DOHH2 (cell line): Measurements from ENCODE around the gene CTBP1.

Experiments
- EZH2phosphoT487 ChIP-seq: fragments of 200-600 bp; sonication (generic); IDR thresholded peaks from 2 replicates; pipeline ENCODE4 v1.6.1; 2017; ENCODE audit warnings: borderline replicate concordance, mild to moderate bottlenecking, antibody characterized with exemption, low read length, moderate library complexity, mixed read lengths
- TF ChIP-seq, protein P1 (sequence below): fragments of 200-600 bp; sonication (generic); IDR thresholded peaks from one replicate; pipeline ENCODE4 v1.5.1; 2014; ENCODE audit warnings: antibody characterized with exemption, mild to moderate bottlenecking, low read depth, low read length; ENCODE audit not compliant: poor library complexity, severe bottlenecking

GRCh38 chr4:1277667-1278665 lies 29.0 kb upstream of the CTBP1 start:
- TF ChIP-seq, protein P1, sequence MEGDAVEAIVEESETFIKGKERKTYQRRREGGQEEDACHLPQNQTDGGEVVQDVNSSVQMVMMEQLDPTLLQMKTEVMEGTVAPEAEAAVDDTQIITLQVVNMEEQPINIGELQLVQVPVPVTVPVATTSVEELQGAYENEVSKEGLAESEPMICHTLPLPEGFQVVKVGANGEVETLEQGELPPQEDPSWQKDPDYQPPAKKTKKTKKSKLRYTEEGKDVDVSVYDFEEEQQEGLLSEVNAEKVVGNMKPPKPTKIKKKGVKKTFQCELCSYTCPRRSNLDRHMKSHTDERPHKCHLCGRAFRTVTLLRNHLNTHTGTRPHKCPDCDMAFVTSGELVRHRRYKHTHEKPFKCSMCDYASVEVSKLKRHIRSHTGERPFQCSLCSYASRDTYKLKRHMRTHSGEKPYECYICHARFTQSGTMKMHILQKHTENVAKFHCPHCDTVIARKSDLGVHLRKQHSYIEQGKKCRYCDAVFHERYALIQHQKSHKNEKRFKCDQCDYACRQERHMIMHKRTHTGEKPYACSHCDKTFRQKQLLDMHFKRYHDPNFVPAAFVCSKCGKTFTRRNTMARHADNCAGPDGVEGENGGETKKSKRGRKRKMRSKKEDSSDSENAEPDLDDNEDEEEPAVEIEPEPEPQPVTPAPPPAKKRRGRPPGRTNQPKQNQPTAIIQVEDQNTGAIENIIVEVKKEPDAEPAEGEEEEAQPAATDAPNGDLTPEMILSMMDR, result no peak
- no peak for TF ChIP-seq EZH2phosphoT487
